Stimulated activated CD8-positive, alpha-beta memory T cell treated with anti-CD3 and anti-CD28 coated beads, Interleukin-4, amount 100 ng/mL, for 1 hour (primary cell): Measurements from ENCODE around the gene PCBP1.
"Not testable (repeated sequence)": the region's sequence is repeated elsewhere in the genome, so short reads cannot be mapped to it uniquely, and the experiment has no call there.

Experiments used
- DNase-seq, 2 donors: peaks; one replicate each; pipeline ENCODE4 v3.0.0-alpha.2; 2020; ENCODE audit warnings: low read depth in 2 of 2, low spot score in 1 of 2

The PCBP1 gene

DNA sequence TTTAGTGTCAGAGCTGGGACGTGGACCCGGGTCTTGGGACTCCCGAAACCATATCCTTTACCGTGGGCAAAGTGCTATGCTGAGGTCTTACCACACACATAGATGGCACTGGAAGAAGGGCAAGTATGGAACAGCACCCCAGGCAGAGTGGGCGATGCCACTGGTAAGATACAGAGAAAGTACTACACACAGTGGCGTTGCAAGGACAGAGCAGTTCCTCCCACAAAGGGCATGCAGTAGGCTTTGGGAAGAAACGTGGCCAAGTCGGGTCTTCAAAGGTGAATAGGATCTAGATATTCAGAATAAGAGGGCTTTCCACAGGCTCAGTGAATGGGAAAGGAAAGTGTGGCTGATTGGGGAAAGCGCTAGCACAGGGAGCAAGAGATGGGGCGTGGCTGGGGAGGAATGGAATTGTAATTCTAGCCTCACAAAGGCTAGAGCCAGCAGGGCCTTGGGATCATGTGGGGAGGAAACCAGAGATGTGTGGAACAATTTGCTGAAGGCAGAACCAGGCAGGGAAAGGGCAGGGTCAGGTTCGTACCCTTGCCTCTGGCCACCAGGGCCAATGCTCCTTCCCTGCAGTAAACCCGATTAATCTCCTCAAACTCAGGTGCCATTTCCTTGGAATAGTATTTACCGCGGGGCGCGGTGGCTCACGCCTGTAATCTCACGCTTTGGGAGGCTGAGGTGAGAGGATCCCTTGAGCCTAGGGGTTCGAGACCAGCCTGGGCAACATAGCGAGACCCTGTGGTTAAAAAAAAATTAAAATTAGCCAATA, 36.0 kb downstream of the PCBP1 start:
- DNase-seq: no peak

DNA sequence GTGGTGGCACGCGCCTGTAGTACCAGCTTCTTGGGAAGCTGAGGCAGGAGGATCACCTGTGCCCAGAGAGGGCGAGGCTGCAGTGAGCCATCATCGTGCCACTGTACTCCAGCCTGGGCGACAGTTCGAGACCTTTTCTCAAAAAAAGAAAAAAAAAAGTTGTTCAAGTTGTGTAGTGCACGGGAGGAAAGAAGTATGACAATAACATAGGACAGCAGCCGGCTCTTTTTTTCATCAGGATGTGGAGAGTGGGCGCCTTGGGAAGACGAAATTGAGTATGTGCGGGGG, 36.5 kb downstream of the PCBP1 start:
- no peak for DNase-seq

DNA sequence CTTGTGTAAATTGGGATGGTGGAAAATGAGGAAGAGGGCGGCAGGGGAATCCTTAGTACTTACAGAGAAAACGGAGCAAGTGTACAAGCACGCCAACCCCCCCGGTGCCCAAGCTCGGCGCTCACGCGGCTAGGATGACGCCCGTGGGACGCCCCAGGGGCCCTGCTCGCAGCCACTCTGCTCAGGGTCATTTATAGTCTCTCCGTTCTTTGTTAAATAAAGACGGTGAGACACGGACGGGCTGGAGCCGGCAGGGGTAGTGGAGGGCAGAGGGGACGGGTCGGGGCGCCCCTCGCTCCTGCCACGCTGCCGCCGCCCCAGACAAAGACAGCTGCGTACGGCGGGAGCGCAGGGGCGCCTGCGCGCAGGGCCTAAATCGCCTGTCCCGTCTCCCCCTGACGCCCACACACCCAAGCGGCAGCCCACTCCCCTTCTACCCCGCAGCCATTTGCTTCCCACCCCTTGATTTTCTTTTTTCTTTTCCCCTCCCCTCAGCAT, 37.8 kb downstream of the PCBP1 start:
- no peak for DNase-seq

DNA sequence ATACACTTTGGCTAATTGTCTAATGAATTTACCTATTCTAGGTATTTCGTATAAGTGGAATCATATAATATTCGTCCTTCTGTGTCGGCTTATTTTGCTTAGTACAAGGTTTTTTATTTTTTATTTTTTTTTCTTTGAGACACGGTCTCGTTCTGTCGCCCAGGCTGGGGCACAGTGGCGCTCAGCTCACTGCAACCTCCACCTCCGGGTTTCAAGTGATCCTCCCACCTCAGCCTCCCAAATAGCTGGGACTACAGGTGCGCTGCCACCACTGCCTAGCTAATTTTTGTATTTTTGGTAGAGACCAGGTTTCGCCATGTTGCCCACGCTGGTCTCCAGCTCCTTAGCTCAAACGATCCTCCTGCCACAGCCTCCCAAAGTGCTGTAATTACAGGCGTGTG, 38.2 kb downstream of the PCBP1 start:
- no peak for DNase-seq

DNA sequence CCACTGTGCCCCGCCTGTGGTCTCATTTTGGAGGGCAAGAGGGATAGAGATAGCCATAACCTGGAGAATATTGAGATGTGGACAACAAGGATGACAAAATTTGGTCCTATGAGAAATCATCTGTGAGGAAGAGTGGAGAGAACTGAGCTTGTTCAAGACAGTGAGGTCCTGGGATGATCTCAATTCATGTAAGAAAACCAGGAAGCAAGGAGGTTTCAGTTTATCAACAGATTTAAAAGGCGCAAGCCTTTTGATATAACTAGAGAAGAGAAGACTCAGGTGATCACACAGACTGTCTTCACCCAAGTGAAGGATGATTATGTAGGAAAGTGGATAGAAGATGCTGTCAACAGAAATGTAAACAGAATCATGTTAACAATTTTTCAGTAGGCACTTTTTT, 39.1 kb downstream of the PCBP1 start:
- DNase-seq: no peak

DNA sequence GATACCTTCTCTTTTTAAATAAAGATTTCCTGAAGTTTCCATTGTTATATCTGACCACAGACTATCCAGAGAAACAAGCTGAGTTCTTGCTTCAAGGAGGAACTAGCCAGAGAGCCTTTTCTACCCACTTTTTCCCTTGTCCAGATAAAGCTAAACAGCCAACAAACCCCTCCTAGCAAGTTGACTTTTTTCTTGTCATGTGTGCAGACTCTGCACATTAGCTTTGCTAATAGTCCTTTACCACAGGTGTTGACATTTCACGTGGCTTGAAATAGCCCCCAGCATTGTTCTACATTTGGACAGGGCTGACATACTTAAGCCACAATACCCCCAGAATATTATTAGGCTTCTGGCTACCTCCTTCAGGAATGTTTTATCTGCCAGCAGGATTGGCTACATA, 40.7 kb downstream of the PCBP1 start:
- DNase-seq: no peak

DNA sequence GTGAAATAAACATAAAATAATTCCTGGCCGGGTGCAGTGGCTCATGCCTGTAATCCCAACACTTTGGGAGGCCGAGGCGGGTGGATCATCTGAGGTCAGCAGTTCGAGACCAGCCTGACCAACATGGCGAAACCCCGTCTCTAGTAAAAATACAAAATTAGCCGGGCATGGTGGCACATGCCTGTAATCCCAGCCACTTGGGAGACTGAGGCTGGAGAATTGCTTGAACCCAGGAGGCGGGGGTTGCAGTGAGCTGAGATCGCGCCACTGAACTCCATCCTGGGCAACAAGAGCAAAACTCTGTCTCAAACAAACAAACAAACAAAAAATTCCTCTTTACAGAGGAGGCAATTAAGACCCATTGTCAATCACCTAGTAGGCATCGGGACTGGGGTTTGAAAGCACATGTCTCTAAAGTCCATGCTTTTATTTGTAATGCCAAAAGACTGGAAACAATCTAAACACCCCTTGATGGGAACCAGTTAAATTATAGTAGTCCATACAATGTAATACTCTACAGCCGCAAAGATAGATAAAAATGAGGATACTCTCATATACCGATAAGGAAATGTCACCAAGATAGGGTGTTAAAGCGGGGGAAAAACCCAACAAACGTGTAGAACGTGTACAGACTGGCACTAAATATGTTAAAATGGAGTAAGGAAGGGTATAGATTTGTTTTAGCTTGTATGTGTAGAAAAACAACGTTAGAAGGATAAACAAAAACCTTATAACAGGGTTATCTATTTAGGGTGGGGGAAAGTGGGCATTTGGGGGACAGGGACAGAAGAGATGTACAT, 44.3 kb downstream of the PCBP1 start:
- DNase-seq: not testable (repeated sequence)

DNA sequence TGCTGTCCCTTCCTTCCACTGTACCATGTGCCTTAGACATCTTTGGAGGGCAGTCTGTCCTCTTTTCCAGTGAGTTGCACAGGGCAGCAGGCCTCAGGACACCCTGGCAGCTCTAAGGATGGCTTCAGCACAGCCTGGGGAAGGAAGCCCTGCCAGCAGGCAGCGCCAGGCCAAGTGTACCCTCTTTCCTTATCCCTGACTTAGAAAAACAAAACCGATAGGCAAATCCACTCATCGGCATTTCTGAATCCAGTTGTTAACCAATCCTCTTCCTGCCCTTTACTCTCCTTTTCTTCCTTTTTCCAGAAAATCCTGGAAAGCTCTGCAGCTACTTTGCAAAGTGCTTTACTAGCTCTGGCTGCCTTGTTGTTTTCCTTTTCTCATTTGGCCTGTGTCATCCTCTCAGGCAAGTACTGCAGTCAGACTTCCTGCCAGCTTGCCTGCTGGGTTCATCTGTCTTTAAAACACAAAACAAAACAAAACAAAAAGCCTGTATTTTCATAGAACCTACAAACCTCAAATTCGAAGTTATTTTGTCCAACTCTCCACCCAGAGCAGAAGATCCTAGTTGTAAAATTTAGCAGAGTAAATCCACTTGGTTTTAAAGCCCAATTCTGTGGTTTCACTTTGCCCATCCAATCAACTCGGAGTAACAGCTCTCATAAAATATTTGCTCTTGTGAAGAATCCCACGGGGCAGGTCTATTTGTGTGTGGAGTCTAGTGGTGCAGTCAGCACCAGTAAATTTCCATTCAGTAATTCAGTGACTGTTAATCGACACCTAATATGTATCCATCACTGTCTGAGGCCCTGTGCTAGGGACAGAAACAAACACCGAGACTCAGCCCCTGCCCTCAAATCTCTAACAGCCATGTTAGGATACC, 45.2 kb downstream of the PCBP1 start:
- no peak for DNase-seq

DNA sequence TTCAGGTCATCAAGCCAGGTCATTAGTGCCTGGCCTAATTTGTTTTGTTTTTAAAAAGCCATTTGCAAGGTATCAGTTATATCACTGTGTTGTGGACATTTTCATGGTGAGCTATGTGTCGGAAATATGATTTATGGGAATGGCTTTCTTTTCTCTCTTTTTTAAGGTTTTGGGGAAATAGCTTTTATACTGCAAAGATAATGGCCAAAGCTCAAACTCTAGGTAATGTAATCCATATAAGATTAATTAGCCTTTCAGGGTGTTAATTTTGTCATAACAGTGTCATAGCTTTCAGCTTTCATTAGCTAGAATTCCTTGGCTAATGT, 45.8 kb downstream of the PCBP1 start:
- no peak for DNase-seq

DNA sequence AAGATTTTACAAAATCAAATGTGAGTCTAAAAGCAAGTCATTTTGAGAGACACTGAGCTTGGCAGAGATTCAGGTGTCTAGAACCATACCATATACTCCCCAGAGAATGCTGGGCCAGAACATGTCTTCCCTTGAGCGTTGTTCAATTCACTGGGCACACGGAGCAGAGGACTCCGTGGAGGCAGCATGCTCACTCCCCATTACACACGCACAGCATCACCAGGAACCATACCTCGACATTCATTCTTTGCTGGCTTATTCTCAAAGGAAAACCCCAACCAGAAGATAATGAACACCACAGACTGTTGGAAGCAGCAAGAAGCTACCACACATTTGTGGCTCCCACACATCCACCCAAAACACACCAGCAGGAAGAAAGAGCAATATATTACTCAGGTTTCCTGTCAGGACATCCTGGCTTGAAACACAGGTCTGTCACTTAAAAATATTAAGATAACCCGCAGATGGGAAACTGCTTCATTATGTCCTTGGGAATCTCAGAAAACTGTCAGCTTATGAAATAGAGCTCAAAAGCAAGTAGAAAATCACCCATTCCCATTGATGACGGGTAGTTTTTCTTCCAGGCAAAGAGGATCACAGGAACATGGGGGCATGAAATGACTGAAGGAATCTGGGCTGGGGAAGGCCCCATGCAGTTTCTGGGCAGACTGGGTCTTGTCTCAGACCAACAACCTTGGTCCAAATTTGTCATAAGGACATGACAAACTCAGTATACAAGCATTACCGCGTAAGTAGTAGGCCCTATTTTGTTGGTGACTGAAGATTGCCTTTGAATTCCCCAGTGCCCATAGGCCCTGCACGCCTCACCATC, 46.4 kb downstream of the PCBP1 start:
- no peak for DNase-seq

DNA sequence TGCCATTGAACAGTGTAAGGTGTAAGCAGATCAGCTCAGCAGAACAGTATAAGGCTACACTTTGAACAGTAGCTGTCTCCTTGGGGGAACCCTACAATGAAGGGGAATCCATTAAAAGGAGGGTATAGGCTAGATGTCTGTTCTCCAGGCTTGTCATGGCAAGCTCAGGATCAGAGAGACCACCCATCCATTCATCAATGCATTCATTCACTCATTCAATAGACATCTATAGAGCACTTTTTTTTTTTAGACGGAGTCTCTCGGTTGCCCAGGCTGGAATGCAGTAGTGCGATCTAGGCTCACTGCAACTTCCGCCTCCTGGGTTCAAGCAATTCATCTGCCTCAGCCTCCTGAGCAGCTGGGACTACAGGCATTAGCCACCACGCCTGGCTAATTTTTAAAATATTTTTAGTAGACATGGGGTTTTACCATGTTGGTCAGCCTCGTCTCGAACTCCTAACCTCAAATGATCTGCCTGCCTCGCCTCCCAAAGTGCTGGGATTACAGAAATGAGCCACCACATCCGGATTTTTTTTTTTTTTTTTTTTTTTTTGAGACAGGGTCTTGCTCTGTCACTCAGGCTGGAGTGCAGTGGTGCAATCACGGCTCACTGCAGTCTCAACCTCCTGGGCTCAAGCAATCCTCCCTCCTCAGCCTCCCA, 47.2 kb downstream of the PCBP1 start:
- not testable (repeated sequence) for DNase-seq
